B cell (primary cell): ENCODE measurements around the gene CHIC2.

Experiments
- CTCF ChIP-seq: fragments of 200-600 bp; IDR thresholded peaks from one replicate; pipeline ENCODE4 v1.8.0; 2022; ENCODE audit warnings: antibody characterized with exemption, mild to moderate bottlenecking
- EZH2 ChIP-seq: IDR thresholded peaks from 2 replicates; pipeline ENCODE4 v1.6.1; 2012; ENCODE audit warnings: borderline replicate concordance, low read depth, mild to moderate bottlenecking, moderate library complexity, low read length; ENCODE audit not compliant: insufficient read depth, poor library complexity, severe bottlenecking

GRCh38 chr4:53981567-53981966 lies 82.8 kb downstream of the CHIC2 start:
- TF ChIP-seq CTCF: no peak
- no peak for TF ChIP-seq EZH2
